Measurements from ENCODE around the gene MEIOB.

The MEIOB gene

GRCh38 chr16:1861730-1862129, 10.2 kb downstream of the MEIOB start:
- DNase-seq: no peak
- Histone ChIP-seq H3K4me3 (ENCODE audit: low read length) (no peak overlapping the region), H3F3A (ENCODE audit: insufficient read depth, low read length) (peaks cover 4% of the 10 kb centered on the region), H3K27ac (ENCODE audit: low read length) (no peak overlapping the region), H3K9me3 (replicated peaks; ENCODE audit: insufficient read depth, low read length) (no peaks in the 10 kb centered on the region), H3K9ac (ENCODE audit: low read length) (no peak overlapping the region), H3K9me2 (replicated peaks; ENCODE audit: insufficient read depth, low read length) (no peaks in the 10 kb centered on the region), H3K36me3 (replicated peaks; ENCODE audit: insufficient read depth, low read length) (no peaks in the 10 kb centered on the region), H3K79me2 (ENCODE audit: low read length) (no peaks in the 10 kb centered on the region), H2AFZ (ENCODE audit: low read length) (no peak overlapping the region), H4K20me1 (ENCODE audit: insufficient read depth, low read length) (no peaks in the 10 kb centered on the region), H3K4me2 (ENCODE audit: low read depth, low read length) (no peak overlapping the region), H3K27me3 (replicated peaks; ENCODE audit: insufficient read depth, low read length) (no peaks in the 10 kb centered on the region), H3K4me1 (ENCODE audit: low read length) (peaks cover 26% of the 10 kb centered on the region)
- TF ChIP-seq EZH2 (optimal IDR thresholded peaks at IDR 0.05; ENCODE audit: low read depth, low read length) (no peak), EZH2phosphoT487 (IDR thresholded peaks at IDR 0.05; ENCODE audit: low read length) (no peak), CTCF (IDR thresholded peaks at IDR 0.05; ENCODE audit: low read length) (no peak)

GRCh38 chr16:1859650-1860049, 12.3 kb downstream of the MEIOB start:
- TF ChIP-seq CTCF (IDR thresholded peaks at IDR 0.05; ENCODE audit: low read length): no peak
- TF ChIP-seq EZH2phosphoT487 (IDR thresholded peaks at IDR 0.05; ENCODE audit: low read length): no peak
- TF ChIP-seq EZH2 (optimal IDR thresholded peaks at IDR 0.05; ENCODE audit: low read depth, low read length): no peak
- Histone ChIP-seq H3K4me2 (ENCODE audit: low read depth, low read length) (no peak overlapping the region), H3K4me1 (ENCODE audit: low read length) (peaks cover 16% of the 10 kb centered on the region), H4K20me1 (ENCODE audit: insufficient read depth, low read length) (no peaks in the 10 kb centered on the region), H3K27ac (ENCODE audit: low read length) (no peak overlapping the region), H2AFZ (ENCODE audit: low read length) (no peak overlapping the region), H3K79me2 (ENCODE audit: low read length) (no peaks in the 10 kb centered on the region), H3K9me3 (replicated peaks; ENCODE audit: insufficient read depth, low read length) (no peaks in the 10 kb centered on the region), H3K9ac (ENCODE audit: low read length) (no peak overlapping the region), H3K9me2 (replicated peaks; ENCODE audit: insufficient read depth, low read length) (no peaks in the 10 kb centered on the region), H3K36me3 (replicated peaks; ENCODE audit: insufficient read depth, low read length) (no peaks in the 10 kb centered on the region), H3K4me3 (ENCODE audit: low read length) (no peak overlapping the region), H3F3A (ENCODE audit: insufficient read depth, low read length) (peaks cover 4% of the 10 kb centered on the region; the same call in 1 of the 2 replicates), H3K27me3 (replicated peaks; ENCODE audit: insufficient read depth, low read length) (no peaks in the 10 kb centered on the region)
- no peak for DNase-seq

- Histone ChIP-seq H2AFZ (ENCODE audit: low read length) (peak overlapping the region; percentile 41), H3K27me3 (replicated peaks; ENCODE audit: insufficient read depth, low read length) (no peaks in the 10 kb centered on the region), H3K27ac (ENCODE audit: low read length) (peak overlapping the region; percentile 11; the same call in 1 of the 2 replicates), H3K9ac (ENCODE audit: low read length) (peak overlapping the region; percentile 10; the same call in 1 of the 2 replicates), H3K4me3 (ENCODE audit: low read length) (peak overlapping the region; percentile 30), H3K9me3 (replicated peaks; ENCODE audit: insufficient read depth, low read length) (no peaks in the 10 kb centered on the region), H3F3A (ENCODE audit: insufficient read depth, low read length) (peaks cover 4% of the 10 kb centered on the region; the same call in 1 of the 2 replicates), H3K36me3 (replicated peaks; ENCODE audit: insufficient read depth, low read length) (no peaks in the 10 kb centered on the region), H3K4me2 (ENCODE audit: low read depth, low read length) (peak overlapping the region; percentile 64), H4K20me1 (ENCODE audit: insufficient read depth, low read length) (no peaks in the 10 kb centered on the region), H3K79me2 (ENCODE audit: low read length) (no peaks in the 10 kb centered on the region), H3K4me1 (ENCODE audit: low read length) (peaks cover 14% of the 10 kb centered on the region), H3K9me2 (replicated peaks; ENCODE audit: insufficient read depth, low read length) (no peaks in the 10 kb centered on the region)
- peak; percentile 29 for DNase-seq
- TF ChIP-seq EZH2 (optimal IDR thresholded peaks at IDR 0.05; ENCODE audit: low read depth, low read length) (no peak), CTCF (IDR thresholded peaks at IDR 0.05; ENCODE audit: low read length) (no peak)
These were observed 13.6 kb downstream of the MEIOB start for GRCh38 chr16:1858189-1858865.
